A172 (cell line): ENCODE measurements around the gene PJVK. TPM values are rescaled to one million over a fixed set of nuclear protein-coding genes. Genes with fewer than 3 reads are reported as not detected.
"Not testable (repeated sequence)": the region's sequence is repeated elsewhere in the genome, so short reads cannot be mapped to it uniquely, and the experiment has no call there.

ENCODE experiments used
- DNase-seq: peaks from one replicate; pipeline ENCODE4 v3.0.0-alpha.2; 2015; ENCODE audit warnings: low spot score
- total RNA-seq: library from RNA; depleted of rRNA; stranded (reverse); fragments of >200 nt; shearing (Covaris generic); gene quantifications from 2 replicates; pipeline ENCODE4 v1.2.3, GENCODE V29; 2014

Gene PJVK
- total RNA-seq, 1 experiment from 2014 or later = 0.31 TPM

DNA sequence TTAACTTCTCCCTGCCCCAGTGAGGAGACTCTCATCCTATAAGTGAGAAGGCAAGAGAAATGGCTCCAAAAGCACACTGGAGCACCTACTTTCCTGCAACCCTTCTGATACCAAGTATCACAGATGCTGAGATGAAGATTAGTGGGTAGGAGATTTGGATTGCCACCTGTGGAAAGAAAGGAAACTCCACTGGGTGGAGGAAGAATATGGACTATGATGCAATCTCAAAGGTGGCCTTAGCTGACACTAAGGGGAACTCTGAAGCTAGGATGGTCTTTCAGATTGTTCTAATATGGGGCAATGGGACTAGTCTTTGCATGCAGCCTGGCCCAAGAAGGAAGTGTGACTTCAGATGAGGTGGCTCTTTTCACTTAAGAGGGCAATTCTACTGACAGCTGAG is 21.8 kb upstream of the PJVK start:
- no peak for DNase-seq

DNA sequence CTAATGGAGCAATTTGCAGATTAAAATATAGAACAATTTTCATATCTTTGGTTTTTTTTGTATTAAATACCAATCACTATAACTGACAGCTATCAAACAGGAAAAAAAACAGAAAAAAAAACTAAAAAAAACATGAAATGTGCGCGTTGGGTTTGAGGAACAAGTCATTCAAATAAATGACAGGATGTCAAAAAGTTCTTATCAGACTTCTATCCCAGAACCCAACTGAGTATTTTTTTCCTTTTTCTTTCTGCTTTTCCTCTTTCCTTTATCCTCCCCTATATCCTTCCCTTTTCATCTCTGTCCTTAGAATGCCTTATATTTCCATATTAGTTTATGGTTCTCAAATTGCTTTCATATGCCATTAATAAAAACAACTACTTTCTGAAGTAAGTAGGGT is 14.5 kb upstream of the PJVK start:
- DNase-seq = no peak

DNA sequence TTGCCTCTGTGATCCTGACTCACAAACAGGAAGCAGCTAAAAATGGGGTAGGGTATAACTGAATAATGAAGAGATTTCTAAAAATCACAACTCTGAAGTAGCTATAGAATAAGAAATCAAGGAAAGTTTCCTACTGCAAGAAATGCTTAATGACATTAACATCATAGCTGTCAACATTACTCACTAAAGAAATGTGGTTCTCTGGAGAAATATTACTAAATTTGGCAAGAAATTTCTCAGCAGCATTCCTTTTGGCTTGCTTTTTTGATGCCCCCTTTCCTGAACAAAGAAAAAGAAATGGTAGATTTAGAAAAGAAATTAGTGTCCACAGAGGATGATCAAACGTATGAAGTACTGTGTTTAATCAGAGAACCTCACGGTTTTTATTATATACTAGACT is 9.8 kb upstream of the PJVK start:
- no peak for DNase-seq

DNA sequence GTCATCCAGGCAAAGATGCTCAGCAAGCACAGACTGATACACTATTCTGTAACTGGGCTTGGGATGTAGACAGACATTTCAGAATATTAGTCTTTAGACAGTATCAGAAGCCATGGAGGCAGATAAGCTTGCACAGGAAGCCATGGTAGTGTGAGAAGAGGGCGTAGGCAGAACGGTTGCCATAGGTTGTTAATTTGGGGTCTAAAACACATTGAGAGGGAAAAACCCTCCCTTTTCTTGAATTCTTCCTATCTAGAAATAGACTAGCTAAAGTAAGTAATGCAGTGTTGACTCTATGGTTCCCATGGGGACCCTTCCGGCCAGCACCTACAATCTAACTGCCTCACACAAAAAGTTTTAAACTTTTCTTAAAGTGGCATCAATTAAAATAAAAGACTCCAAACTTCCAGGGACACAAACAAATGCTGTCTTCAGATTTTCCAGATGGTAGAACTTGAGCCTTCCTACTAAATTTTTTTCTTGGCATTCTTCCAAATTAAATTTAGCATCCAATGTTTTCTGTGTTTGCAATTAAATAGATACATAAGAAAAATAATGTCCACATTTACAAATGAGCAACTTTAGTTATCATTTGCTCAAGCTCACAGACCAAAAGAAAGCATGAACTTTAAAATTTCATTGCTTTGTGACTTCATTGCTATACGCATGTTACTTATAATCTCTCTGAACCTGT is 2.1 kb upstream of the PJVK start:
- no peak for DNase-seq

DNA sequence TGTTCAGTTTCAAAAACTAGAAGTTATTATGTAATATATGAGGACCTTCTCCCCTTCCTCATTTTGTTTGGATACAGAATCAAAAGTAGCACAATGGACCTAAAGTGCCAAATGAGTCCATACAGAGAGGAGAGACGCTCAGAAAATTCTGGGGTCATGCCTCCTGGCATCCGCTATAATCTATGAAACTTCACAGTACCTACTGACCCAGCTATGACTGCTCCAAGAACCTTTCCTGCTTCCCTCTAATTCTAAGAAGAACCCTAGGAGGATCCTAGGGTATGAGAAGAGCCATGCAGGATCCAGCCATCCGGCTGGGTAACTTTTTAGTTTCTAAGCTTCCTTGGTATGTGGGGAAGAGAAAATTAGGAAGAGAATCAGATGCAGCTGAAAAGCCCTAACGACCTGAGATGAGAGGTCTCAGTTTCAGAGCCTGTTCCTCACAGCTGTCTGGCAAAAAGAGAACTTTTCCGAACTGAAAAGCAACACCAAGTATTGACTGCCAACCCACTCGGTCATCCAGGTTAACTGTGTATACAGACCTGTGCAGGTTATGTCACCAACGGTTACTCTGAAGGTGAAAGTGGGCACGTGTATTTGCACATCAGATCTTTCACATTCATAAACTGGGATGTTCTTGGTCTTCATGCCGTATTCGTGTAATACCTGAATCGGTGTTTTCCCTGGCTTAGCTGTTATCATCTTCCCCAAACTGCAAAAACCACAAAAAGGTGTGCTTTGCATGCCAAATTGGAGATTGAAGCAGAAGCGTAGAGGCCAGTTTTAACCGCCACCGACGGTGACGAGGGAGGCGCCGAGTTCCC is 1.3 kb upstream of the PJVK start:
- DNase-seq = peak; percentile 7

DNA sequence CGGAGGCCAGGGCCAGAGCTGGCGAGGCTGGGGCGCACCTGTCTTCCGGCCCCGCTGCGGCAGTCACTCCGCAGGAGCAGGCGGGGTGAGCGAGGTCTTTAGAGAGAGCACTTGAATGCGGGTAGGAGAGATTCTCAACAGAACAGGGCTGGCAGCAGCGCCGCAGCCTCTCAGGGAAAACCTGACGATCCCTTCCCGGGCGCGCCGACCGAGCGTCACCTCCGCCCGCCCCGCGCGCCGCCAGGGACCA is 729 bp upstream of the PJVK start:
- no peak for DNase-seq

DNA sequence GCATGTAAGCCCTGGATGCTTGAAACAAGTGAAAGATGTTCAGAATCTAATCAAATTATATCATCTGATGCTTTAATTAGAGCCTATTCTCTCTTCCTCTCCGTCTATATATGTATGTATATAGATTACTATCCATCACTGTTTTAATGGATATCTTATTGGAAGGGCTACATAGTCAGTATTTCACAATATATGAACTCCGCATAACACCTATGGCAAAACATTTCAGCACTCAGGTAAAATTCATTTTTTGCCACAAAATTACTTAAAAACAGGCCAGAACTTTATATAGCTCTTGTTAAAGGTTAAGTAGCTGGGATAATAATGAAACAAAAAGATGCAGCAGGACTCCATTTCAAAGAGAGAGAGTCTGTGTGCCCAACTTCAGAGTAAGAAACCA is 1.2 kb downstream of the PJVK start:
- no peak for DNase-seq

DNA sequence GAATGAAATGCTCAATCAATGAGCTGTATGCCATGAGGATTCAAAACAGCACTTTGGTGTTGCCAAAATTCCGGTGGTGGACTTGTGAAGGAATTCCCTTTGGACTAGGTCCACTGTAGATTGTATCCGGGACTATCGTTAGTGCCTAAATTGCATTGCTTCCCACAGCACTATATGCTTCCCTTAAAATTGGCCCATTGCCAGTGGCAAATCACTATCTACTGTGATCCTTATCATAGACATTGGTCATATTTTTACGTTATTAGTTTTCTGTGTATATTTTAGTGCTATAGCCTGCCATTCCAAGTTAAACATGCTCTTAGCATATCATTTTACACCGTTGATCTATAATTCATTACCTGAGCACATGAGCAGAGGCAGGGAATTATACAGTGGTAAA is 1.7 kb downstream of the PJVK start:
- no peak for DNase-seq

DNA sequence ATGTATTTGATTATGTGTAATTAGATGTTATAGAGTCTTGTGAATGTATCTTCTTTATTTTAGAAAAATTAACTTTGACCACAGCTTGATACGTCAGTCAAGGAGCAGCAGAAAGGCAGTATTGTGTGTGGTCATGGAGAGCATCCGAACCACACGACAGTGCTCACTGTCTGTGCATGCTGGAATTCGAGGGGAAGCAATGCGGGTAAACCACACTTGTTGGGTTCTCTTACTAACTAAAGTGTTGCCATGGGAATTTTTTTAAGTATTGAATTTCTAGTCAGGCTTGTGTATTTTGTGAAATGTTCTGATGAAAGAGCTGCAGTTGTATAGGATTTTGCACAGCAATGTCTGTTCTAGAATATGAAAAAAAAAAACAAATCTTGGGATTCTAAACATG is 4.8 kb downstream of the PJVK start:
- DNase-seq = no peak

DNA sequence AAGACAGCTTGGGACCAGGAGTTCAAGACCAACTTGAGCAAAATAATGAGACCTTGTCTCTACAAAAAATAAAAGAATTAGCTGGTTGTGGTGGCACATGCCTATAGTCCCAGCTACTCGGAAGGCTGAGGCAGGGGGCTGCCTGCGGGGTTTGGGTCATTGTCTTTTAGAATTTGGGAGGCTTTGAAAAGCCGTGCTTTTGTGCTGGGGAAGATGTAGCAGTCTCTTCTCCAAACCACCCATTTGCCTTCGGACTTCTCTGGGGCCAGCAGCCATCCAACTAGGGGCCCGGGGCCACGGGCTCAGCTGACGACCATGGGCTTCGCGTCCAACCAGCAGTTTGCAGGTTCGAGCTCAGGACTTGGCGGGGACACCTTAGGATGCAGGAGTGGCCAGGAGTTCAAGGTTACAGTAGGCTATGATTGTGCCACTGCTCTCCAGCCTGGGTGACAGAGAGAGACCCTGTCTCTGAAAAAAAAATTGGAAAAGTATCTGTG is 6.3 kb downstream of the PJVK start:
- no peak for DNase-seq

DNA sequence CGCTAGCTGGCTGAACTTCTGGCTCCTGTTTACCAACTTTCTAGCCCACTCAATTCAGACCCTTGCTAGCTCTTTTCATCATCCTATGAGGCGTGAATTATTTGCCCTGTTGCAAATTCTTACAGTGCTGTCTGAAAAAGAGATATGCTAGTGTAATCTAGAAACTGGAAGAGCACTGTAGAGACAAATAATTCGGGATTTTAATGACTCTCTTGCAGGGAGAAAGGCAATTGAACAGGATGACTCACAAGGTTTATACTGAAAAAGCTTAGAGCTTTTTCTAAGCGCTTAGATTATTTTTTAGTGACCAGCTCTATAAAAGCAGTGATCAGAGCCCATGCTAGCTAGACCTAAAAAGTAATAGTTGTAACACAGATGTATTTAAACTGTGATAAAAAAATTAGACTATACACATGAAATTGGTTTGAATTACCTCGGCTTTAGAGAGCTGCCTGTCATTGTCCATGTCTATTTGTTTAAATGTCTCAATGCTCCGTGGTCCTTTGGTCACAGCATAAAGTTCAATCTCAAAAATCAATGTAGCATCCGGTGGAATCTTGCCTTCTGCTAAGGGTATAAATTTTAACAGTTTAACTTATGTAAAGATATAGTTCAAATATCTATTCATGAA is 18.2 kb downstream of the PJVK start:
- no peak for DNase-seq

DNA sequence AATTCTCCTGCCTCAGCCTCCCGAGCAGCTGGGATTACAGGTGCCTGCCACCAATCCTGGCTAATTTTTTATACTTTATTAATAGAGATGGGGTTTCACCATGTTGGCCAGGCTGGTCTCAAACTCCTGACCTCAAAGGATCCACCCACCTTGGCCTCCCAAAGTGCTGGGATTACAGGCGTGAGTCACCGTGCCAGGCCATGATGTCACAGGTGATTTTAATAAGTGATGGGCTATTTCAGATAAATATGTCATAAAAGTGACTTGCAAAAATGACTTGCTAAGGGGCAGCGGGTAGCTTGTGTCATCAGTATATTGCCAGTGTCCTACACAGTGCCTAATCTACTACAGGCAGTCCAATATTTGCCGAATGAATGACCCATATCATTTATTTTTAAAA is 20.1 kb downstream of the PJVK start:
- DNase-seq = not testable (repeated sequence)

DNA sequence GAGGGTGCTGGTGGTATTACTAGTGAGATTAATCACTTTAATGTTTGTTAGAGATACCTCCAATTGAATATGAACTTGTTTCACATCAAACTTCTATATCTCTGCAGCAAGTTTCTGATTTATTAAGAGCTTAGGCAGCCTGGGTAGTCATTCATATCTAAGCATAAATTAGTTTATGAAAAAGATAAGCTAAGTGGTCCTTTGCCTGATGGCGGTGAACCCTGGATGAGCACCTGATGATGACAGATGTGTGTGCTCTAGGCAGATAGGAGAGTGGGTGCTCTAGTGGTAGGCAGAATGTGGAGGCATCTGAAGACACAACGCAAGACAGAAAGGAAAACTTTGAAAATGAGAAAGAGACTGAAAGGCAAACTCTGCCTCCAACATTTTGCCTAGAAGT is 22.2 kb downstream of the PJVK start:
- DNase-seq = no peak

DNA sequence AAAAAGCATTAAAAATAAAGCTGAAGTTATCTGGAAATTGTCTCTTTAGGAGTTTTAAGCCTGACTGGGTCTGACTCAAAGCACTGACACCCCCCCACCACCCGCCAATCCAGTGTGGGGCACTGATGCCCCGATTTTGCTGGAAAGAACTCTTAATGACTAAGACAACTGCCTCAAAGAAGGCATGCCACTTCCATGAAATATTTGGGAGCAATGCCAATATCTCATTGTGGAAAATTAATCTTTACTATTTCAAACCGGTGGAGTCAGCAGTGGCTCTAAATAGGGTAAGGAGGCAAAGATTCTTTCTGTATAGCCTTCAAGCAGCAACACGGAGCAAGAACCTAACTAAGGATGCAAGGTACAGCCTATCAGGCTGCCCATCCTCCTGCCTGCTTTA is 22.8 kb downstream of the PJVK start:
- no peak for DNase-seq

DNA sequence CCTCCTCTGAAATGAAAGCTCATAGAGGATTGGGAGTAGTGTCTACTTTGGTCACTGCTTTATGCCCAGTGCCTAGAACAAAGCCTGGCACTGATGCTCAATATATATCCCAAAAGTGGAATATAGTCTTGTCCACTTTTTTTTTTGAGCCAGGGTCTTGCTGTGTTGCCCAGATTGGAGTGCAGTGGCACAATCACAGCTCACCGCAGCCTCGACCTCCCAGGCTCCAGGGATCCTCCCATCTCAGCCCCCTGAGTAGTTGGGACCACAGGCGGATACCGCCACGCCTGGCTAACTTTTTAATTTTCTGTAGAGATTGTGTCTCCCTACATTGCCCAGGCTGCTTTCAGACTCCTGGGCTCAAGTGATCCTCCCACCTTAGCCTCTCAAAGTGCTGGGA is 23.4 kb downstream of the PJVK start:
- no peak for DNase-seq

DNA sequence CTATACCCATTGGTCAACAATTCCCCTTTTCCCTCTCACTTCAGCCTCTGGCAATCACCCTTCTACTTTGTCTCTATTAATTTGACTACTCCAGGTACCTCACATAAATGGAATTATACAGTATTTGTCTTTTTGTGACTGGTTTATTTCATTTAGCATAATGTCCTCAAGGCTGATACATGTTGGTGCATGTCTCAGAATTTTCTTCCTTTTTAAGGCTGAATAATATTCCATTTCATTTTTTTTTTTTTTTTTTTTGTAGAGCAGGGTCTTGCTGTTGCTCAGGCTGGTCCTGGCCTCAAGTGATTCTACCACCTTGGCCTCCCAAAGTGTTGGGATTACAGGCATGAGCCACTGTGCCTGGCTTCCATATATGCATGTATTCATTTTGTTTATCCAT is 25.3 kb downstream of the PJVK start:
- DNase-seq = no peak

DNA sequence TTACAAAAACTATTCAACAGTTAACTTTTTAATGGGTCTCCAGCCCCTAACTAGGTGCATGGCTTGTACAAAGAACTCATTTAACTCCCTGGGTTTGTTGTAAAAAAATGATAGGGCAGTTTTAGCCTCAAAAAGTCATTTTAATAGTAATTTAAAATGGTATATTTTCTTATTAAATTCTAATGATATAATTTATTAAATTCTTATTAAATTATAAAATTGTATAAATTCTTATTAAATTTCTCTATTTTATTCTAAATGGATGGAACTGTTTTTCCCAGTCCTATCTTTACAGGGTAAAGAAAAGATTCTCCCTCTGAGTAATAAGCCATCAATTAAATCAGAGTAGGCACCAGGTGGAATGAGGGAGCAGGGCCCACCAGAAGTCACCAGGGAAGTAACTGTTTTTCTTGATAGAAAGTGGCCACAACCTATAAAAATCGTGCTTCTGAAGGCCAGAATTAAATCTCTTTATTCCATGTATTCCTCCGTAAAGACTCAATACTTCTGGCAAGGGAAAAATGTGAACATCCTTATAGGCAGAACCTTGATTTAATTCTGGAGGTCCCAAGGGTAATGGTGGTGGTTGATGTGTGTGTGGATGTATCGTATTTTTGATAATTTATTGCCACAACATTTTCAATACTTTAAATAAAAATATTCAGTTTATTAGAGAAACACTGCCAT is 26.4 kb downstream of the PJVK start:
- no peak for DNase-seq

DNA sequence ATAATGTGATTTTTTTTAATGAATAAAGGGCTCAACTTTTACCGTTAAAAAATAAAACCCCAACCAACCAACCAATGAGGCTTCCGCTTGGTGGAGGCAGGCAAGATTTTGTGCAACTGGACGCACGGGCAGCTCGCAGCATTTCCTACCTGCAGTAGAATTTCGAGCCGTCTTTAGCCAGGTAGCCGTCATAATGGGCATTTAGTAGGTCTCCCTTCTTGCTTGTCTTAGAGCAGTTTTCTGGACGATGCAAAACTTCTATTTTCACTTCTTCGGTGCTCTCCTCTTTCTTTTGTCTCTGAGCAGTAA is 26.9 kb downstream of the PJVK start:
- DNase-seq = no peak

DNA sequence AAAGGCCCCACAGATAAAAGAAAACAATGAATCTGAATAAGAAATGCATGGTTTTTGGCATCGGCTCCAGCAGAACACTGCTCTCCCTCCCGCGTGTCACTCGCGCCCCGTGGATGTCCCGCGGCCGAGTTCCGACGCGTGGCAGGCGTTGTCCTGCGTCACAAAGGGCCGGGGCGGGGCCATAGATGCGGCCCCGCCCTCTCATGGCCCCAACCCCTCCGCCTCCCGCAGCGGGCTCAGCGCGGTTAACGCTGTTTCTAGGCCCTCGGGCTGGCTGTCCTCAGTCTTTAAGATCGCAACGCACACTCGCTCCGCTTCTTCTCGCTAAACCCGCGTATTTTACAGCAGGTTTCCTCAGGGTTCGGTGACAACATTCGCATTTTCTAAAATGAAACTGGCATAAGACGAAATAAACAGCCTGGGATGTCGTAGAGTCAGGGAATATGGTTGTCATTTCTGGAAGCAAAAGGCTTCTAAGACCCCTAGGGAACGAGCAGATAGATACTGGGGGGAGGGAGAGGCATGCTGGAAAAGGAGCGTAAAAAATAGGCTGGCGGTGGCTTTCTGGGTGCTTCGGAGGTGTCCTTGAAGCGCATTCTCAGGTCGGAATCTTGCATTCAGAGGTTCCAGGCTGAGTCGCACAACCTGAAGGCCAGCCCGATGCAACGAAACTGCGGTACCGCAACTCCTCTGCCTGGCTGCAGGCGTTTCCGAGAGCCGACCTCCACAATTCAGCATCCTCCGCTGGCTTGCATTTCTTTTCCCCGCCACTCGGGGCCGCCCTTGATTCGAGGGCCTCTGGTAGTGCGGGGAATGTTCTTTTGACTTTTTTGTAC is 27.5 kb downstream of the PJVK start, which contains the start of gene FKBP7:
FKBP7 (minus strand) TSS at position 162 of the 836 bp plus-strand sequence; CDS start at position 61, 101 bp downstream.
- peak; percentile 77 for DNase-seq

DNA sequence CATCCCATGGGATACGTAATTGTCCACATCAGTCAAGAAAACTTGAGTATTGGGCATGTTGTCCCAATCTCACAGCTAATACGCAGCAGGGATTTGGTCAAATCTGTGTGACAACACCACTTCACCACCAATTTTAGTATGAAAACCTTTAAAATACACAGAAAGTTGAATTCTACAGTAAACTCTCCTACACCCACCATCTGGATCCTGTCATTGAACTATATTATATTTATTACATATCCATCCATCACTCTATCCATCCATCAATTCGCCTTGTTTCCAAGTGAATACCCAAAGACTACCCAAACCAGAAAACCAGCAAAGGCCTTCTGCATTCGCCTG is 28.1 kb downstream of the PJVK start:
- no peak for DNase-seq

DNA sequence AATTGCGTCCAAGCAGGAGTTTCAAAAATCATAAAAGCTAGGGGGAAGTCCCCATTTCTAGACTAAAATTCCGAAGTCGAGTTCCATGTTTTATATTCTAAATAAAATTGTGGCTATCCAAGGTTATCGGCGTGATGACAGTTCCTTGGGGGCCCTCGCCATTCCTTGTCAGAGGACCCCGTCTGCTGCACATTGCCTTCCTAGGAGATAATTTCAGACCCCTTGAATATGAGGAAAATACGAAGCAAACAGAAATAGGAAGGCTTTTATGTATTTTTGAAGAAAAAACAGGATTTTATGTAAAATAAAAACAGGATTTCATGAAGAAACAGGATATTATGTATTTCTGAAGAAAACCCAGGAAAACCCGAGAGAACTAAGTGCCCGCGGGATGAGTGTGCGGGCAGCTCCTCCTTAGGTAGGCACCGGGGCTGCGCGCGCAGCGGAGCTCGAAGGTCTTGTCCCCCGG is 28.6 kb downstream of the PJVK start:
- DNase-seq = no peak
